Muscle layer of duodenum (tissue), 2 donors: Measurements from ENCODE around the gene UBE3A.

Experiments
- H3K27ac ChIP-seq: one replicate; pipeline ENCODE4 v1.7.0; 2013; ENCODE audit warnings: mild to moderate bottlenecking, low read length
- H3K27me3 ChIP-seq: one replicate; pipeline ENCODE4 v1.7.0; 2013; ENCODE audit warnings: low read depth, mild to moderate bottlenecking, control low read depth, low read length
- H3K36me3 ChIP-seq, 2 donors: one replicate each; pipeline ENCODE4 v1.7.0; 2013; ENCODE audit warnings: low read length in 2 of 2, control low read depth in 1 of 2, mild to moderate bottlenecking in 1 of 2; ENCODE audit not compliant: insufficient read depth in 2 of 2, control insufficient read depth in 1 of 2
- H3K4me1 ChIP-seq, 2 donors: one replicate each; pipeline ENCODE4 v1.7.0; 2013; ENCODE audit warnings: low read length in 2 of 2, mild to moderate bottlenecking in 2 of 2, control low read depth in 1 of 2, moderate library complexity in 1 of 2; ENCODE audit not compliant: insufficient read depth in 2 of 2, control insufficient read depth in 1 of 2
- H3K4me3 ChIP-seq, 2 donors: one replicate each; pipeline ENCODE4 v1.7.0; 2013; ENCODE audit warnings: low read length in 2 of 2, low read depth in 1 of 2, mild to moderate bottlenecking in 1 of 2
- H3K9me3 ChIP-seq, 2 donors: one replicate each; pipeline ENCODE4 v1.7.0; 2013; ENCODE audit warnings: low read length in 2 of 2, control low read depth in 1 of 2, mild to moderate bottlenecking in 1 of 2; ENCODE audit not compliant: control insufficient read depth in 1 of 2
- donor health status: healthy.

Gene UBE3A

GRCh38 chr15:25437777-25438600 lies 835 bp downstream of the UBE3A start:
- peak overlapping the region; percentile 79 to 90 for H3K4me3 ChIP-seq
- no peaks in the 10 kb centered on the region for H3K9me3 ChIP-seq
- peaks cover 0 to 4% of the 10 kb centered on the region in 2 donors for H3K36me3 ChIP-seq
- H3K27me3 ChIP-seq: no peaks in the 10 kb centered on the region
- peaks cover 0 to 39% of the 10 kb centered on the region in 2 donors for H3K4me1 ChIP-seq
- peak overlapping the region; percentile 85 for H3K27ac ChIP-seq

GRCh38 chr15:25436707-25437106 lies 2.1 kb downstream of the UBE3A start:
- peaks cover 0 to 4% of the 10 kb centered on the region in 2 donors for H3K36me3 ChIP-seq
- no peaks in the 10 kb centered on the region for H3K9me3 ChIP-seq
- peaks cover 0 to 50% of the 10 kb centered on the region in 2 donors for H3K4me1 ChIP-seq
- H3K27ac ChIP-seq: no peak overlapping the region
- H3K4me3 ChIP-seq: peak overlapping the region; percentile 79 to 90
- no peaks in the 10 kb centered on the region for H3K27me3 ChIP-seq

- Histone ChIP-seq H3K4me1 (peaks cover 0 to 59% of the 10 kb centered on the region in 2 donors), H3K9me3 (no peaks in the 10 kb centered on the region), H3K27ac (no peak overlapping the region), H3K36me3 (peaks cover 0 to 4% of the 10 kb centered on the region in 2 donors), H3K27me3 (no peaks in the 10 kb centered on the region), H3K4me3 (no peak overlapping the region)
These were observed 3.2 kb downstream of the UBE3A start for GRCh38 chr15:25435474-25436243.

DNA sequence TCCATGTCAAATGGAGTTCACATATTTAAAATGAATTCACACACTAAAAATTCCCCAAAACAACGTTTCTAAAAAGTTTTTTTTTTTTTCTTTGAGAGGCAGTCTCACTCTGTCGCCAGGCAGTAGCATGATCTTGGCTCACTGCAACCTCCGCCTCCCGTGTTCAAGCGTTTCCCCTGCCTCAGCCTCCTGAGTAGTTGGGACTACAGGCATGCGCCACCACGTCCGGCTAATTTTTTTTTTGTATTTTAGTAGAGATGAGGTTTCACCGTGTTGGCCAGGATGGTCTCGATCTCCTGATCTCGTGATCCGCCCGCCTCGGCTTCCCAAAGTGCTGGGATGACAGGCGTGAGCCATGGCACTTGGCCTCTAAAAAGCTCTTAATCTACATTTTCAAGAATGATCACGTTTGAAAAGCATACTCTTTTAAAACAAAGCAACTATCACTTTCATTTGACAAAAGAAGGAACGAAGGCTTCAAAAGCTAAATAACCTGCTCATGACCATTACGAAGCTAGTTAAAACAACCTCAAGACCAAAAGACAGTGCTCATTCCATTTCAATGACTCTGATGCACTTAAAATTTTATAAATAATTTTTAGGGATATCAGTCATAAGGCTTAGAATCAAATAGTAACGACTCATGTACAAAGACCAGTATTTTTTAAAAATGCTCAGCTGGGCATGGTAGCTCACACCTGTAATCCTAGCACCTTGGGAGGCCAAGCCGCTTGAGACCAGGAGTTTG lies 5.5 kb downstream of the UBE3A start:
- Histone ChIP-seq H3K9me3 (no peaks in the 10 kb centered on the region), H3K36me3 (no peaks in the 10 kb centered on the region), H3K4me1 (peaks cover 0 to 63% of the 10 kb centered on the region in 2 donors), H3K27ac (no peak overlapping the region), H3K4me3 (no peak overlapping the region), H3K27me3 (no peaks in the 10 kb centered on the region)

DNA sequence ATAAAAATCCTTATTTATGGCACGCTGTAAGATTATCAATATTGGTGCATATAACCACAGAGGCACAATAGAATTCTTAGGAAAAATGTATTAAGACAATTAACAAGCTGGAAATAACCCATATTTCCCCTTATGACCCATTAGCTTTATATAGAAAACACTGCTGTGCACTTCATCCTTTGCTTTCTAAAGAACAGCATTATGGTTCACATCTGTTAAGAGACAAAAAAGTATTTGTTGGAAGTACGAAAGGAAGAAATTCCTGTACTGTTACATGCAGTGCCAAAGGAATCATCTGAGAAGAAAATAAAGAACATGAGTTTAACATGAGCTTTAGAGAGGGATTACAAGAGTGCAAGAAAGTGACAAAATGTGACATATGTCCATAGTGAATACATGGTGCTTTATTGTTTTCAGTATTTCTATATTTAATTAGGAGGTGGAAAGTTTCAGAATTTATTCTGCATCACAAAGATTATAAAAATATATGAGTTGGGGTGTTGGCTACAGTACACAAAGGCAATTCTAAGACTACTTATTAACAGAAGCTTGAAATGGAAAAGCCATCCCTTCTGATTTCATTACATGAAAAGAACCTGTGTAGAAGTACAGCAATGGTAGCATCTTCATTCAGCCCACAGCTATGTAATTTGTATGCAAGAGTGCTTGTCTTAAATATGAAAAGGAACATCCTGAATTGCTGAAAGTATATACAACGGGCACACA lies 6.8 kb downstream of the UBE3A start:
- Histone ChIP-seq H3K4me3 (no peak overlapping the region), H3K9me3 (no peaks in the 10 kb centered on the region), H3K36me3 (no peaks in the 10 kb centered on the region), H3K4me1 (peaks cover 0 to 59% of the 10 kb centered on the region in 2 donors), H3K27me3 (no peaks in the 10 kb centered on the region), H3K27ac (no peak overlapping the region)

DNA sequence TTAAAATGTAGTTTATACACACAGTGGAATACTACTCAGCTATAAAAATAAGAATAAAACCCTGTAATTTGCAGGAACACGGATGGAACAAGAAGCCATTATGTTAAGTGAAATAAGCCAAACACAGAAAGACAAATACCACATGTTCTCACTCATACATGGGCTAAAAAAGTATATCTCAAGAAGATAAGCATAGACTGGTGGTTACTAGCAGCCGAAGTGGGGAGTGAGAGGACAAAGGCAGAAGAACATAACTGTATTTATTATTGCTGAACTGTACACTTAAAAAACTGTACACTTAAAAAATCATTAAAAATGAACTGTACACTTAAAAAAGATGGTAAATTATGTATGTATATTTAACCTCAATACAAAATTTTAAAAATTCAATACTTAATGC lies 11.0 kb downstream of the UBE3A start:
- H3K27ac ChIP-seq: no peak overlapping the region
- H3K27me3 ChIP-seq: no peaks in the 10 kb centered on the region
- no peaks in the 10 kb centered on the region for H3K36me3 ChIP-seq
- H3K9me3 ChIP-seq: no peaks in the 10 kb centered on the region
- peaks cover 0 to 37% of the 10 kb centered on the region in 2 donors for H3K4me1 ChIP-seq
- no peak overlapping the region for H3K4me3 ChIP-seq

GRCh38 chr15:25426896-25427610 lies 11.8 kb downstream of the UBE3A start:
- H3K4me1 ChIP-seq: peaks cover 0 to 31% of the 10 kb centered on the region in 2 donors

GRCh38 chr15:25424073-25424472 lies 14.8 kb downstream of the UBE3A start:
- no peaks in the 10 kb centered on the region for H3K9me3 ChIP-seq
- H3K4me1 ChIP-seq: peaks cover 0 to 20% of the 10 kb centered on the region in 2 donors
- no peaks in the 10 kb centered on the region for H3K36me3 ChIP-seq
- H3K27me3 ChIP-seq: no peaks in the 10 kb centered on the region
- H3K4me3 ChIP-seq: no peak overlapping the region
- H3K27ac ChIP-seq: no peak overlapping the region

More at GRCh38 chr15:25426896-25427610, 11.8 kb downstream of the UBE3A start:
- no peaks in the 10 kb centered on the region for H3K9me3 ChIP-seq
- no peak overlapping the region for H3K27ac ChIP-seq
- H3K36me3 ChIP-seq: no peaks in the 10 kb centered on the region
- H3K27me3 ChIP-seq: no peaks in the 10 kb centered on the region
- H3K4me3 ChIP-seq: no peak overlapping the region

GRCh38 chr15:25422021-25422420 lies 16.8 kb downstream of the UBE3A start:
- H3K4me1 ChIP-seq: peaks cover 0 to 16% of the 10 kb centered on the region in 2 donors

DNA sequence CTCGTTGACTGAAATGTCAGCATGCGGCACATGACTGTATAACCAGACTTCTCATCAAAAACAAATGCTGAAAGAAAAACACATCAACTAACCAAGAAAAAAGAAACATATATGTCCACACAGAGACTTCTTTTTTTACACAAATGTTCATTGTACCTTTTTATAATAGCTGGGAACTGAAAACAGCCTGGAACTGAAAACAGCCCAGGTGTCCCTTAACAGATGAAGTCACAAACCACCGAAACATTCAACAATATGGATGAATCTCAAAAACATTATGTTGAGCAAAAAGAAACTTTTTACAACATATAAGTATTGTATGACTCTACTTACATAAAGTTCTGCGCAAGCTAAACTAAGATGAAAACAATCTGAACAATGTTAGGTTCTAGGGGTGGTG lies 20.6 kb downstream of the UBE3A start:
- Histone ChIP-seq H3K36me3 (no peaks in the 10 kb centered on the region), H3K4me3 (no peak overlapping the region), H3K27ac (no peak overlapping the region), H3K9me3 (peaks cover 4 to 9% of the 10 kb centered on the region in 2 donors), H3K4me1 (peaks cover 5 to 6% of the 10 kb centered on the region in 2 donors), H3K27me3 (no peaks in the 10 kb centered on the region)

More at GRCh38 chr15:25422021-25422420, 16.8 kb downstream of the UBE3A start:
- Histone ChIP-seq H3K27me3 (no peaks in the 10 kb centered on the region), H3K4me3 (no peak overlapping the region), H3K9me3 (peaks cover 4 to 9% of the 10 kb centered on the region in 2 donors), H3K36me3 (no peaks in the 10 kb centered on the region), H3K27ac (no peak overlapping the region)
